Spinal cord (tissue), 10 donors: ENCODE data around the gene VMAC. TPM values are rescaled to one million over a fixed set of nuclear protein-coding genes. Genes with fewer than 3 reads are reported as not detected.

Experiments
- DNase-seq, 6 donors: peaks; one replicate each; pipeline versions ENCODE4 v3.0.0 to v3.0.0-alpha.2; 2013 to 2015; ENCODE audit warnings: low spot score in 6 of 6, low read depth in 4 of 6
- H3K27ac ChIP-seq: one replicate; pipeline ENCODE4 v1.5.1; 2013; ENCODE audit warnings: low read depth, low read length, control low read depth
- H3K27me3 ChIP-seq: one replicate; pipeline ENCODE4 v1.6.1; 2013; ENCODE audit warnings: low read length; ENCODE audit not compliant: control insufficient read depth, insufficient read depth
- H3K36me3 ChIP-seq: one replicate; pipeline ENCODE4 v1.6.1; 2013; ENCODE audit warnings: low read length; ENCODE audit not compliant: control insufficient read depth, insufficient read depth
- H3K4me1 ChIP-seq: one replicate; pipeline ENCODE4 v1.6.1; 2013; ENCODE audit warnings: low read length; ENCODE audit not compliant: control insufficient read depth, insufficient read depth
- H3K4me3 ChIP-seq: one replicate; pipeline ENCODE4 v1.5.1; 2013; ENCODE audit warnings: low read depth, low read length, control low read depth
- H3K9me3 ChIP-seq: one replicate; pipeline ENCODE4 v1.6.1; 2013; ENCODE audit warnings: low read length; ENCODE audit not compliant: control insufficient read depth, insufficient read depth
- WGBS: methylation state at CpG from one replicate; pipeline ENCODE4 v1.1.5; 2013; ENCODE audit warnings: missing lambda C conversion rate; ENCODE audit not compliant: insufficient coverage; 5-methylcytosine and 5-hydroxymethylcytosine counted together
- polyA plus RNA-seq, 2 donors: library from polyadenylated mRNA; unstranded; fragments of 120-200 nt; gene quantifications; one replicate each; pipeline ENCODE4 v1.2.1, GENCODE V29; 2013; ENCODE audit not compliant: insufficient read length in 2 of 2
- total RNA-seq, 2 donors: library from RNA; depleted of rRNA in 1 of 2; stranded (reverse); fragments of 120-200 nt in 1 of 2; fragments of >200 nt in 1 of 2; gene quantifications; one replicate each; pipeline versions ENCODE4 v1.2.3 to v1.2.4, GENCODE V29; 2013 to 2014
- donor health status: healthy.

The VMAC gene
- total and polyA plus RNA-seq, 4 donors = 4.7 to 9.8 (median 6.9) TPM

DNA sequence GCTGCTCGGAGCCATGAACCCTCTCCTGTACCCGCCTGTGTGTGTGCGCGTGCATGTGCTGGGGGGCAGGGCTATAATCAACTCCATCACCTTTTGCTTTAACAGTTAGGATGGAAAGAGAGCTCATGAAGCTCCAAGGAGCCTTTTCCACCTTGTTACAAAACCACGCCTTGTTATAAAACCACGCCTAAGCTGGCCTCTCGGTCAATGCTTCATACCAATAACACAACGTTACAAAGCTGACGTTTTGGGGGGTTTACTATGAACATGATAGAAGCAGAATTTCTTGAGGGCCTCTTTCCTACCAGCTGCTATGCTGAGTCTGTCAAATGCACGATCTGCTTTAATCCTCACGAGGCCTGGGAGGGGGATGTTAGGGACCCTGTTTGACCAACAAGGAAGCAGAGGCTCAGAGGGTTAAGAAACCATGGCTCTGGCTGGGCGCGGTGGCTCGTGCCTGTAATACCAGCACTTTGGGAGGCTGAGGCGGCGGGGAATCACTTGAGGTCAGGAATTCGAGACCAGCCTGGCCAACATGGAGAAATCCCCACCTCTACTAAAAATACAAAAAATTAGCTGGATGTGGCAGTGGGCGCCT is 21.3 kb downstream of the VMAC start:
- H3K36me3 ChIP-seq = peaks cover 99% of the 10 kb centered on the region
- no peaks in the 10 kb centered on the region for H3K27me3 ChIP-seq
- no peak overlapping the region for H3K27ac ChIP-seq
- H3K4me1 ChIP-seq = peaks cover 8% of the 10 kb centered on the region
- H3K4me3 ChIP-seq = no peak overlapping the region
- no peaks in the 10 kb centered on the region for H3K9me3 ChIP-seq
- WGBS = 96% methylated on average over 8 of the region's 18 CpGs
- no peak for DNase-seq

GRCh38 chr19:5926641-5927440 is 22.2 kb downstream of the VMAC start:
- 75% methylated on average over 10 of the region's 14 CpGs for WGBS
- no peaks in the 10 kb centered on the region for H3K9me3 ChIP-seq
- H3K4me3 ChIP-seq = no peak overlapping the region
- peaks cover 99% of the 10 kb centered on the region for H3K36me3 ChIP-seq
- DNase-seq = peak in 1 of 6 donors; percentile 69
- H3K4me1 ChIP-seq = peaks cover 8% of the 10 kb centered on the region
- H3K27me3 ChIP-seq = no peaks in the 10 kb centered on the region
- H3K27ac ChIP-seq = peak overlapping the region; percentile 67

- Histone ChIP-seq H3K36me3 (peaks cover 100% of the 10 kb centered on the region), H3K27ac (peak overlapping the region; percentile 67), H3K4me3 (no peak overlapping the region), H3K9me3 (no peaks in the 10 kb centered on the region), H3K4me1 (peaks cover 13% of the 10 kb centered on the region), H3K27me3 (no peaks in the 10 kb centered on the region)
- 94% methylated on average over 8 of the region's 8 CpGs for WGBS
- DNase-seq = no peak
These were observed 22.8 kb downstream of the VMAC start for GRCh38 chr19:5927441-5927821.

- Histone ChIP-seq H3K27me3 (no peaks in the 10 kb centered on the region), H3K36me3 (peaks cover 99% of the 10 kb centered on the region), H3K4me3 (no peak overlapping the region), H3K4me1 (peaks cover 30% of the 10 kb centered on the region), H3K27ac (no peak overlapping the region), H3K9me3 (no peaks in the 10 kb centered on the region)
- no peak for DNase-seq
- 89% methylated on average over 9 of the region's 13 CpGs for WGBS
These were observed 24.5 kb downstream of the VMAC start for GRCh38 chr19:5929179-5929578.

GRCh38 chr19:5929625-5930024 is 25.0 kb downstream of the VMAC start:
- 89% methylated on average over 12 of the region's 14 CpGs for WGBS
- H3K27me3 ChIP-seq = no peaks in the 10 kb centered on the region
- DNase-seq = no peak
- H3K27ac ChIP-seq = no peak overlapping the region
- no peaks in the 10 kb centered on the region for H3K9me3 ChIP-seq
- peaks cover 94% of the 10 kb centered on the region for H3K36me3 ChIP-seq
- H3K4me3 ChIP-seq = no peak overlapping the region
- H3K4me1 ChIP-seq = peaks cover 30% of the 10 kb centered on the region

DNA sequence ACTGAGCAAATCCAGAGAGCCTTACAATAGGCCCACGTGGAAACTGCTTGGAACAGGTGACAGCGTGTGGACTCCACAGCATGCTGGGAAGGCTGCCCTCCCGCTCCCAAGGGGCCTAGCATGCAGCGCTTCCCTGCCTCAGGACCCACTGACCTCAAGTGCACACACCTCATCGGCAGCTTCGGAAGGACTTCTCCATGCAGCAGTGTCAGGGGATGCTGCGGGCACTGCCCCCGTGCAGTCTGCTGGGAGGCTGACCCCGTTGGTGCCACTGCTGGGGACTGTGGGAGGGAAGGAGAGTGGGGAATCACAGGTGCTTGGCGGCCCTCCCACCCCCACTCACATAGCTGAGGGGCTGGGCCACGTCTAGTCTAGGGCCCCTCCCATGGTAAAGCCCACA is 26.6 kb downstream of the VMAC start:
- Histone ChIP-seq H3K4me3 (no peak overlapping the region), H3K4me1 (peaks cover 42% of the 10 kb centered on the region), H3K9me3 (no peaks in the 10 kb centered on the region), H3K27ac (no peak overlapping the region), H3K36me3 (peaks cover 92% of the 10 kb centered on the region), H3K27me3 (no peaks in the 10 kb centered on the region)
- 79% methylated on average over 3 of the region's 11 CpGs for WGBS
- DNase-seq = no peak

- H3K9me3 ChIP-seq = no peaks in the 10 kb centered on the region
- WGBS = 90% methylated on average over 13 of the region's 18 CpGs
- peaks cover 42% of the 10 kb centered on the region for H3K4me1 ChIP-seq
- peaks cover 88% of the 10 kb centered on the region for H3K36me3 ChIP-seq
- H3K27me3 ChIP-seq = no peaks in the 10 kb centered on the region
- no peak overlapping the region for H3K4me3 ChIP-seq
- DNase-seq = no peak
- H3K27ac ChIP-seq = no peak overlapping the region
These were observed 27.5 kb downstream of the VMAC start for GRCh38 chr19:5932146-5932545.

DNA sequence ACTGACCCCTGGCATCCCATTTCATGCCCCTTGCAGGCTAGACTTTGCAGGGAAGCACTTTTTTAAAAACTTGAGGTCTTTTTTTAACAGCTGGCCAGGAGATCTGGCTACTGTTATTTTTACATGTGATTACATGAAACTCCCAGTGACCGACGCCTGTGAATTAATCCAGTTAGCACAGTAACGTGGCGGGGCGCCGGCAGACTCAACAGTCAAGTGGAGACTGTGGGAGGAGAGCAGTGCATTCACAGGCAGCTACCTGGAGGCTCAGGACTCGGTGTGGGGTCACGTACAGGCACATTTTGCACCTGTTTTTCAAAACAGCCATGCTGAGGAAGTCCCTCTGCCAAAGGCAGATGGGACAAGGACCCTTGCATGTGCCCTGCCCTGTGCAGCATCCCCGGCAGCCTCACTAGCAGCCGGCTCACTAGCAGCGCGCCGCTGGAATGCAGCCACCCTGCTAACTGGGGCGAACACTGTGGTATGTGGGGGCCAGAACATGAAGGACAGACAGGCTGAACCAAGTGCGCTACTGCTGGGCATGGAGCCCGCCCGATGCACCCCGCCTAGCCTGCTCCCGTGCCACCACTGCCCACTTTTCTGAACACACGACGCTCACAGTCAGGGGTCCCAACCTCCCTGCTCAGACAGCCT is 28.1 kb downstream of the VMAC start:
- 92% methylated on average over 21 of the region's 21 CpGs for WGBS
- Histone ChIP-seq H3K4me3 (no peak overlapping the region), H3K36me3 (peaks cover 88% of the 10 kb centered on the region), H3K4me1 (peaks cover 43% of the 10 kb centered on the region), H3K27me3 (no peaks in the 10 kb centered on the region), H3K9me3 (no peaks in the 10 kb centered on the region), H3K27ac (no peak overlapping the region)
- DNase-seq = no peak

- Histone ChIP-seq H3K4me3 (no peak overlapping the region), H3K27ac (no peak overlapping the region), H3K4me1 (peaks cover 43% of the 10 kb centered on the region), H3K36me3 (peaks cover 85% of the 10 kb centered on the region), H3K9me3 (no peaks in the 10 kb centered on the region), H3K27me3 (no peaks in the 10 kb centered on the region)
- WGBS = 88% methylated on average over 14 of the region's 20 CpGs
- DNase-seq = no peak
These were observed 28.9 kb downstream of the VMAC start for GRCh38 chr19:5933391-5934068.
